HG02981 (cell line): ENCODE results near the gene WDR1.
A peak's percentile ranks its signal among the peaks of the same experiment; 100 is the strongest.

ENCODE experiments used
- ATAC-seq: cut with Tn5 transposase; IDR thresholded peaks from one replicate; pipeline ENCODE4 v1.9.1; 2021; ENCODE audit warnings: mild to moderate bottlenecking, moderate library complexity; ENCODE audit not compliant: unreplicated experiment

WDR1 gene

GRCh38 chr4:10115797-10116568 lies 616 bp downstream of the WDR1 start:
- peak; percentile 28 for ATAC-seq

DNA sequence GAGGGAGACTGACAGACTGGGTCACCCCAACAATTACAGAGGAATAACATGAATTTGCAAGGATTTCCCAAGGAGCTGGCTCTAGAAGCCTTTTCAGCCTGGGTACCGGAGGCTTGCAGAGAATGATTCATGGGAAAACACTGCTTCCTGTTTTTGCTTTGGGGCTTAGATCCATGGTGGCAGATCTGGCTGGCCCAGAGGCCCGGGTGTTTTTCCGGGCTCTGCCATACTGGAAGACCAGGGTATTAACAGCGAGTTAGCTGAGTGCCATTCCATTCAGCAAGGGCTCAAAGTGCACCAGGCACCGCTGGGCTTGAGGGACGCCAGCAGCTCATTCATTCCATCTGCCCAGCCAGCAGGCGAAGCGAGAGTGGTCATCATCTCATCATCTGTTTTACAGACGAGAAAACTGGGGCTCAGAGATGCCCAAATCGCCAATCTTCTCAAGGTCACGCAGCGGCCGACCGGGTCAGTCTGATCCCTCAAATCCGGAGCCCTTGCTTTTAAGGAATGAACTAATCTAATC lies 1.3 kb downstream of the WDR1 start:
- no peak for ATAC-seq

DNA sequence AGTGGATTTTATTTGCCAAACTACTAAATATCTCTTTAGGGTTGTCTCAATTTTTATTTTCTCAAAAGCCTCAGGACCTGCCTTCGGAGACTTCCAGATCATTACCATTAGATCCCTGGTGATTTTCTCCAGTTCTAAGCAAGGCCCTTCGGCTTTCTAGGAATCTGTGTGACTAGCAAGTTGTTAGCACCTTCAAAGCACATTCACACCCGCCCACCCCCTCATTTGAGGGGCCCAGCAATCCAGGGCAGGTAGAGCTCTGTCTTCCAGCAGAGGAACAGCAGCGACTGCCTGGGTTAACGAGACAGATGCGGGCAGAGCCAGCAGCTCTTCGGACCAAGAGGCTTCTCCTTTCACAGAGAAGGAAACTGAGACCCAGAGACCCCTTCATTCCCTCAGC lies 2.0 kb downstream of the WDR1 start:
- no peak for ATAC-seq

DNA sequence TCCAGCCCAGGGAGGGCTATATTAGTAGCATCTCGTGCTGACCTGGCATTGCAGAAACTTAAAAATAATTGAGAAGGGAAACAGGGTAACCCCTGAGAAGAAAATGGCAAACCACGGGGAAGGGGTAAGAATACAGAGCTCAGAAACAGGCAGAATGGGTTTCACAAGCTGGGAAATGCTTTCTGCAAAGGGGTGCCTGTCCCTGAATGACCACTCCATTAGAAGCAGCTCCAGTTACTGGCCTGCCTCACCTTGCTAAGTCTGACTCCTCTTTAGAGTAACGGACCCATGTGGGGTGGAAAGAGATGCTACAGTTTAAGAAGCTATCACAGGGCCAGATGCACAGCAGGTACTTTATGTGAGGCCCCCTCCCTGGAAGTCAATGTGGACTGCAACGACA lies 2.5 kb downstream of the WDR1 start:
- no peak for ATAC-seq

DNA sequence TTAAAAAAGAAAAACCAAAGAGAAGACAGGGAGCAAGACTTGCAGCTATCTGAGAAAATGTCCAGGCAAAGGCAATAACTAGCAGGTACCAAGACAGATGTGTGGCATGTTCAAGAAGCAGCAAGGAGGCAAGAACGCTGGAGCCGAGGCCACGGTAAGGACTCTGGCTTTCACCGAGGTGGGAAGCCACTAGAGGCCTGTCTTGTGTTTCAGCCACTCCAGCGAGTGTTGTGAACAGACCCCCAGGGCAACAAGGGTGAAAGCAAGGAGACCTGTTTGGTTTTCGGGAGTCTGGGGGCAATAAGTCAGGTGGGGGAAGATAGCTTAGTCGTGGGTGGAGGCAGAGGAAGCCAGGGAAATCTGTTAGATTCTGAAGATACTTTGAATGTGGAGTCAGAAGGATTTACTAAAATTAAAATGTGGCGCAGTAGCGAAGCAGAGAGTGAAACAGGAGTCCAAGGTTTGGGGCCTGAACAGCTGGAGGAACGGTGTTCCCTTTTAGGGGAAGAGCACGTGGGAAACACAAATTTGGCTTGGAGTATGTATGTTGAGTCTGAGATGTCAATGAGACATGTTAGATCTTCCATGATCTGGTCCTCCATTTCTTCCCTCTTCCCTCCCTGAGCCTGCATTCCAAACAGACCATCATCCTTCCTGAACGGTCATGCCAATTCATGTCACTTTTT lies 3.1 kb downstream of the WDR1 start:
- ATAC-seq, result no peak

DNA sequence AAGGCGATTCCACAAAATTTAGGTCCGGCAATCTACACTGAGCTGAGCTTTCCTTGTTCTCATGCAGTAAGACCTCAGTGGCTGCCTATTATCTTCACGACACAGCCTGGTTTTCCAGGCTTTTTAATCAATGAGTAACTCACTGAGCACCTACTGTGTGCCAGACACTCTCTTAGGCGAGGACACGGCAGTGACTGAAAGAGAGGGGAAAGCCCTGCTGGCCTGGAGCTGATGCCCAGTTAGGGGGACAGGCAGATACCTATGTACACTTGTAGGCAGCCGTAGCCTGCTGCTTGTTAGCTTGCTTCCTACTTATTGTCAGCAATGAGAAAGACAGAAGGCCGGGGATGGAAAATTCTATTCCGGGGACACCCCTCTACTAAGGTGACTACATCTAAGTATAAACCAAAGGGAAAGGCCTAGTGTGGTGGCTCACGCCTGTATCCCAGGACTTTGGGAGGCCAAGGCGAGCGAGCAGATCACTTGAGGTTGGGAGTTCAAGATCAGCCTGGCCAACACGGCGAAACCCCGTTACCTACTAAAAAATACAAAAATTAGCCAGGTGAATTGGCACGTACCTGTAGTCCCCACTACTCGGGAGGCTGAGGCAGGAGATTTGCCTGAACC lies 3.8 kb downstream of the WDR1 start:
- ATAC-seq, result no peak

GRCh38 chr4:10111067-10111801 lies 5.4 kb downstream of the WDR1 start:
- ATAC-seq, result no peak

- ATAC-seq, result no peak
These were observed 6.5 kb downstream of the WDR1 start for GRCh38 chr4:10109995-10110670.

DNA sequence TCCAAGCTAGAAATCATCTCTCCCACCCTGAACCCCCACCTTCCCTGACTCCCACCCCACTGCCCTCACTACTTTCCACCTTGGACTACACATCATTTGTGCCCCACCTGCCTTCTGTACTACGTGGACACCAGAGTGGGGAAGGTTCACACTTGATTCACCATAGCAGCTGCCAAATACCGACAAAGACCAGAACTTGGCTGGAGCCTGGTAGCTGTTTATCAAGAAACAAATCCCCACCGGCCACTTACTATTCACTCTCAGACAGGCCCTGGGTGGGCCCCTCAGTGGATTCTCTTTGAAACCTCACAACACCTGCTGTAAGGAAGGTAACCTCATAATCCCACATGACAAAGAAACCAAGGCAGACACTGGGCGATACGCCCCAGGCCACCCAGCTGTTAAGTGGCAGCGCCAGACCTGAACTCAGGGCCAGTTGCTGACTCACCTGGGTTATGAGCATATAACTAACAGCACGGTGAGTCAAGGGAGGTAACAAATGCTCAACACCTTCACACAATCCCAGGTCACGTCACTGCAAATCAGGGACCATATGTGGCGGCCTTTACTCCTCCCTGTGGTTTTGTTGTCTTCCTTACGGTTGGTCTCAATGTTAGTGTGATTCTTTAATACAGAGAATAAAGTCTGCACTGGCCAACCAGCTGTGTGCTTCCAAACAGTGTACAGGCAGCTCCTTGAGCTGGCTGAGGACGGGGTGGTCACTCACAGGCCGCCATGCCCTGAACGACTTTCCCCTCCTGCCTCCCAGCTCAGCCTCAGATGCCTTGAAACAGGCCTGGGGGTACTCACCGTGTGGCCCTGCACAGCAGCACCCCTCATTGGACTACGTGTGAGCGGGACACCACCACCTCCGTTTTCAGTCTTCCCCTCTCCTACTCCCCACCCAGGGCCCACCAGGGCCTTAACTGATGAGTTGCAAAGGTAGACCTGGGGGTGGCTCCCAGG lies 7.5 kb downstream of the WDR1 start:
- no peak for ATAC-seq

DNA sequence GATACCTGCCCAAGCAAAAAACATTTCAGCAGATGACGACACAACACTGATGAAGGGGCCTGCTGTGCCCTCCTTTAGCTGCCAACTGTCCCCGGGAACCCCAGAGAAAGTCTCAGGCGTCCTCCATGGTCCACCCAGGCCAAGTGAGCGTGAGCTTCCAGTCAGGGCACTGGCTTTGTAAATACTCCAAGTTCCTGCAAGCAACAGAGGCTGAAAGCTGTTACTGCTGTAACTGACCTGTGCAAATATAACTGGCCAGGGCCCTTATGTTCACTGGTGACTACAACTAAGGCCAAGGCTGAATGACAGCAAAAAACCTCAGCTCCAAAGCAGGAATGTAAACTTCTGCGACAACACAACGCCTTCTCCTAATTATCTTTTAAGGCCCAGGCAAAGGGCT lies 8.2 kb downstream of the WDR1 start:
- ATAC-seq, result no peak

GRCh38 chr4:10107111-10108091 lies 9.2 kb downstream of the WDR1 start:
- no peak for ATAC-seq

DNA sequence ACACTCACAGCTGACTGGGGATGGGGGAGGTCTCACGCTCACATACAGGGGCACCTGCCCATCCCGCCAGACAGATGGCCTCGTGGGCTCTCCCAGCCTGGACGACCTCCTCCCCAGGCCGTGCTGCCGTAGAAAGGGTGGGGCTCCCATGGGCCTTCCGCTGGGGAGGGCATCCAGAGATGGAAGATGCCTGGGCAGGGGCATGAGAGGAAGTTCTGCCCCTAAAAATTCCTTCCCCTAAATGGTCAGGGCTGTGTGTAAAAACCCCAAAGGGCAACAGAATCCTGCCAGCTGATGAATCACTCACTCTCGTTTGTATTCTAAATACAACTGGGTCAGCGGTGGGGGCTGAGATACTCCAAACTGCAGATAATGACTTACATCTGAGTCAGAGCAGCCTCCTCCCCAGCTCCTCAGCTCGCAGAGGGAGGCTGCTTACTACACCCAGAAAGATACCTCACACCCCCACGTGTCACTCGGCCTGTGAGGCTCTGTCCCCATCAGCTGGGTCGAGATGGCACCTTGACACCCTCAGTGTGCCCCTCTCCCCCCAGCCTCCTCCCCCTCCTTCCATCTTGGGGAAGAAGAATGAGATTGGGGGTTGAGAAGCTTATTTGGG lies 10.1 kb downstream of the WDR1 start:
- no peak for ATAC-seq

GRCh38 chr4:10105920-10106319 lies 10.7 kb downstream of the WDR1 start:
- ATAC-seq, result no peak

GRCh38 chr4:10105421-10105820 lies 11.2 kb downstream of the WDR1 start:
- no peak for ATAC-seq

- ATAC-seq, result no peak
These were observed 11.7 kb downstream of the WDR1 start for GRCh38 chr4:10104991-10105276.

DNA sequence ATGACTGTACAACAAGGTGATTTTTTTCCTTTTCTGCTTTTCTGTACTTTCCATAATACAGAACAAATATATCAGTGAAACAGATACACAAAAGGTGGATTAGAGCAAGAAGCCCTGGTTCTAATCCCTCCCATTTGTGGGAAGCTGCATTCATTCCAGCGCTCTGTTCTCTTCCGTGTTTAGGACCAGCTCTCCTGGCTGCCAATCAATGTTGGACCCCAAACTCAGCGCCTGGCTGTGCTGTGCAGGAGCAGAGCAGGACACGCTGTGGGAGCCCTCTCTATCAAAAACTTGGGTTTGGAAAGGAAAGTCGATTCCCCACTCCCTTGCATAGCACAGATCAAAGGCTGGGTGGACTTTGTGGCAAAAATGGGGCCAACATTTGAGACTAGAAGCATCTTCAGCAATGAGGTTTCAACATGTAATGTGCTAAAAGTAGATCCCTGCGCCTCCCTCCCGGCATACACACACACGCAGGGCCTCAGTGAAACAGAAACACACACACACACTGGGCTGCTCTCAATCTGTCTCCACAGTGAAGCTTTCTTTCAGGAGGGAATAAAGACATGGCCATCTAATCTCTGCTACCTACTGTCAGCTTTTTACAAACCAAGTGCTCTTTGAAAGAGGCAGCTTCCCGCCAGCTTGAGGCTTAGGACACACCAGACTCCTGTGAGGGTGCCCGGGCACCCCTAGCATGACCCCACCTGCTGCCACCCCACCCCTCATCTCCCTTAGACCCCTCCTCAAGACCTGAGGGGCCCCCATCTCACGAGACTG lies 12.2 kb downstream of the WDR1 start:
- no peak for ATAC-seq
